Karpas-422 (cell line): ENCODE results near the gene ASXL1. TPM values are rescaled to one million over a fixed set of nuclear protein-coding genes. Genes with fewer than 3 reads are reported as not detected.
"Not testable (repeated sequence)": the region's sequence is repeated elsewhere in the genome, so short reads cannot be mapped to it uniquely, and the experiment has no call there.

ENCODE experiments used
- DNase-seq: peaks from one replicate; pipeline ENCODE4 v3.0.0-alpha.2; 2015
- H2AFZ ChIP-seq: fragments of 200-600 bp; sonication (generic); 2 replicates; pipeline ENCODE4 v1.6.1; 2014; ENCODE audit warnings: antibody characterized with exemption, low read length, mixed read lengths
- H3K27ac ChIP-seq: fragments of 200-600 bp; sonication (generic); 2 replicates; pipeline ENCODE4 v1.5.1; 2014; ENCODE audit warnings: mild to moderate bottlenecking, low read length, moderate library complexity
- H3K27me3 ChIP-seq: fragments of 200-600 bp; sonication (generic); 2 replicates; pipeline ENCODE4 v1.6.1; 2014; ENCODE audit warnings: low read length, mixed read lengths
- H3K36me3 ChIP-seq: fragments of 200-600 bp; sonication (generic); 2 replicates; pipeline ENCODE4 v1.6.1; 2014; ENCODE audit warnings: low read length, mixed read lengths; ENCODE audit not compliant: insufficient read depth
- H3K4me1 ChIP-seq: fragments of 200-600 bp; sonication (generic); 2 replicates; pipeline ENCODE4 v1.6.1; 2014; ENCODE audit warnings: mild to moderate bottlenecking, low read length, mixed read lengths
- H3K4me2 ChIP-seq: fragments of 200-600 bp; sonication (generic); 2 replicates; pipeline ENCODE4 v1.6.1; 2014; ENCODE audit warnings: low read length, low read depth, mild to moderate bottlenecking; ENCODE audit not compliant: poor library complexity, severe bottlenecking
- H3K4me3 ChIP-seq: fragments of 200-600 bp; sonication (generic); 2 replicates; pipeline ENCODE4 v1.5.1; 2014; ENCODE audit warnings: mild to moderate bottlenecking, antibody characterized with exemption, low read length, mixed read lengths
- H3K79me2 ChIP-seq: fragments of 200-600 bp; sonication (generic); 2 replicates; pipeline ENCODE4 v1.6.1; 2014; ENCODE audit warnings: mild to moderate bottlenecking, low read length, mixed read lengths
- H3K9ac ChIP-seq: fragments of 200-600 bp; sonication (generic); 2 replicates; pipeline ENCODE4 v1.6.0; 2014; ENCODE audit warnings: low read length
- H3K9me2 ChIP-seq: fragments of 200-600 bp; sonication (generic), shearing (Covaris generic); replicated peaks from 2 replicates; pipeline ENCODE4 v1.6.0; 2014; ENCODE audit warnings: mild to moderate bottlenecking, low read length, moderate library complexity; ENCODE audit not compliant: insufficient read depth
- H3K9me3 ChIP-seq: fragments of 300-700, 200-600 bp; sonication (generic); 2 replicates; pipeline ENCODE4 v1.6.1; 2014; ENCODE audit warnings: low read length, mixed read lengths
- H4K20me1 ChIP-seq: fragments of 200-600 bp; sonication (generic); 2 replicates; pipeline ENCODE4 v1.6.1; 2014; ENCODE audit warnings: mild to moderate bottlenecking, antibody characterized with exemption, low read length, low read depth; ENCODE audit not compliant: insufficient read depth
- total RNA-seq: library from RNA; depleted of rRNA; stranded (reverse); fragments of >200 nt; shearing (Covaris generic); gene quantifications from 2 replicates; pipeline ENCODE4 v1.2.3, GENCODE V29; 2014; ENCODE audit warnings: low replicate concordance

ASXL1 gene
- total RNA-seq, 1 experiment from 2014 or later = 39.9 TPM

- H3K4me1 ChIP-seq = peaks cover 49% of the 10 kb centered on the region
- H2AFZ ChIP-seq = 0 out of 2 replicates have a peak overlapping the region, but pooled peaks have one; percentile 33
- H3K36me3 ChIP-seq = no peaks in the 10 kb centered on the region
- peak overlapping the region; percentile 92 for H3K4me2 ChIP-seq
- no peaks in the 10 kb centered on the region for H3K9me2 ChIP-seq
- H3K79me2 ChIP-seq = peaks cover 18% of the 10 kb centered on the region
- no peaks in the 10 kb centered on the region for H4K20me1 ChIP-seq
- no peak for DNase-seq
- H3K27me3 ChIP-seq = no peaks in the 10 kb centered on the region
- no peaks in the 10 kb centered on the region for H3K9me3 ChIP-seq
- H3K27ac ChIP-seq = peak overlapping the region; percentile 92
- H3K4me3 ChIP-seq = peak overlapping the region; percentile 55
- peak overlapping the region; percentile 66 for H3K9ac ChIP-seq
These were observed 3.3 kb upstream of the ASXL1 start for GRCh38 chr20:32354592-32355416.

DNA sequence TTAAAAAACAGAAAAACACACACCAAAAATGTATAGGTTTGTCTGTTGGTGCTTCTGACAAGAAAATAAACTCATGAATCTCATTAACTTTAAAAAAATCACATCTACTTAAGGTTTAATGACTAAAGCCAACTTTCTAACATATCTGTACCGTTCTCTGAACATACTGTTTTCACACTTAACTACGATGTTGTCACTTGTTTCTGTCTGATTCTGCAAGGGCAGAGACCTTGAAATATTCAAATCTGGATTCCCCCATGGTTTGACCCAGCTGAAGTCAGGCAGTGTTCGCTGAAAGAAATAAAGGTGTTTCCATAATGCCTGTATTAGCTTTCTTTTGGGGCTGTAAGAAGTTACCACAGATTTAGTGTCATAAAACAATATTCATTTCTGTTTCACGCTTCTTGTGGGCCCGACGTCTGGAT lies 2.7 kb upstream of the ASXL1 start:
- Histone ChIP-seq H3K36me3 (no peaks in the 10 kb centered on the region), H3K9me3 (no peaks in the 10 kb centered on the region), H3K4me2 (peak overlapping the region; percentile 92), H3K9ac (peak overlapping the region; percentile 66), H3K4me3 (peak overlapping the region; percentile 55), H3K4me1 (peaks cover 50% of the 10 kb centered on the region), H3K79me2 (peaks cover 24% of the 10 kb centered on the region), H3K27me3 (no peaks in the 10 kb centered on the region), H3K27ac (peak overlapping the region; percentile 92), H3K9me2 (no peaks in the 10 kb centered on the region), H4K20me1 (no peaks in the 10 kb centered on the region), H2AFZ (no peak overlapping the region)
- peak; percentile 77 for DNase-seq

GRCh38 chr20:32355907-32356621 lies 2.1 kb upstream of the ASXL1 start:
- Histone ChIP-seq H3K4me1 (peaks cover 56% of the 10 kb centered on the region), H3K4me2 (peak overlapping the region; percentile 92), H3K27ac (peak overlapping the region; percentile 92), H3K4me3 (peak overlapping the region; percentile 55), H3K79me2 (peaks cover 30% of the 10 kb centered on the region), H3K9ac (peak overlapping the region; percentile 66)
- H2AFZ ChIP-seq, H3K27me3 ChIP-seq, H3K36me3 ChIP-seq, H3K9me3 ChIP-seq, H4K20me1 ChIP-seq, DNase-seq, H3K9me2 ChIP-seq: not testable (repeated sequence)

DNA sequence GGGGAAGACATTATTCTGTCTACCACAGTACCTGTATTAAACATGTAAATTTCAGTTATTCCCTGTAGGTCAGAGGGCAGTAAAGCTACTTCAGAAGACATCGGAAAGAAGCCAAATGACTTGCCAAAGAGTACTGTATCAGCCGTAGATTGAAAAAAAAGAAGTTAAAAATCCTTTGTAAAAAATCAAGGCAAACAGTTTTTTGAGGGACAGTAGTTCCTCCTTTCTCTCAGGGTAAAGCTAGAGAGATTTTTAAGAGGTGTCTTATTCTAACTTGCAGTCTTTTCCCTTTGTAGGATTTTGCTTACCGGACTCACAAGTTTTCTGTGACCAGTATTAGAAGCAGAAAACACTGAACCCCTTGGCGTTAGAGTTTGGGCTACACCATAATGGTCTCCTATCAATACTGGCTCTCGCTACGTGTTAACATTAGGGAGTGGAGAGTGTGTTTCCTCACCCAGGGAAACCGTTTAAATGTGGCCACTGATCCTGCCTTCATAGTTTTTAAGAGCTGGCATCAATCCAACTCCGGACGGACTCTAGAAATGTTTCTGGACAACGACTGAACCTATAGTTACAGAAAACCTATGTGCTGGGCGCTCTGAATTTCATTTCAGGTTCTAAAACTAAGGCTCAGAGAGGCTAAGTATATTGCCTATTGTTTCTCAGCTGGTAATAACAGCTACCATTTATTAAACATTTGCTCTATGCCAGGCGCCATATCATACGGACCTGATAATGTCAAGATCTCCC lies 1.3 kb upstream of the ASXL1 start:
- H3K9me3 ChIP-seq = no peaks in the 10 kb centered on the region
- no peaks in the 10 kb centered on the region for H3K9me2 ChIP-seq
- peak overlapping the region; percentile 82 for H3K9ac ChIP-seq
- H3K27me3 ChIP-seq = no peaks in the 10 kb centered on the region
- H3K36me3 ChIP-seq = no peaks in the 10 kb centered on the region
- peaks cover 61% of the 10 kb centered on the region for H3K4me1 ChIP-seq
- no peak for DNase-seq
- peak overlapping the region; percentile 79 for H3K4me3 ChIP-seq
- H3K27ac ChIP-seq = peak overlapping the region; percentile 82
- peaks cover 38% of the 10 kb centered on the region for H3K79me2 ChIP-seq
- no peak overlapping the region for H2AFZ ChIP-seq
- H4K20me1 ChIP-seq = no peaks in the 10 kb centered on the region
- H3K4me2 ChIP-seq = peak overlapping the region; percentile 92

DNA sequence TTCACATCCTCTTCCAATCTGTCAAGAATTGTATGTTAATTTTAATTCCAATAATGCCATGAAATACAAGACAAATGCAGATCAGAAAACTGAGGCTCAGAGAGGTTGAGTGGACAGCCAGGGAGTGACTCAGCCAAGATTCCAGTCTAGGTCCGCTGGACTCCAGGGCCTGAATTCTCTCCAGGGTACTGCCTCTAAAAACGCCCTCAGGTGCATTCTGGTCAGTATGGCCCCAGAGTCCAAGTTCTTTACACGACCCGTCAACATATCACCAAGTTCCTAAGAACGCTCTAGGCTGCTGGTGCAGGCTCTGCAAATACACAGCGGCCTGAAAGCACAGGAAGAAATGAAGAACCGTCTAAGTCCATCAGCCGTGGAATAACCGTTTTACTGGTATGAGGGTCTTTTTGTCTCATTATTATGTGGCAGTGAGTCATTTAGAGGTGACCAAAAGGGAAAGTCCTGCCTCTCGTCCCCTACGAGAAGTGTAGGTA lies 709 bp upstream of the ASXL1 start:
- Histone ChIP-seq H3K4me2 (peak overlapping the region; percentile 92), H3K36me3 (no peaks in the 10 kb centered on the region), H2AFZ (peak overlapping the region; percentile 51; the same call in 1 of the 2 replicates), H3K4me3 (peak overlapping the region; percentile 79), H3K9me2 (no peaks in the 10 kb centered on the region), H3K27ac (peak overlapping the region; percentile 82), H4K20me1 (no peaks in the 10 kb centered on the region), H3K9me3 (no peaks in the 10 kb centered on the region), H3K4me1 (peaks cover 67% of the 10 kb centered on the region), H3K79me2 (peaks cover 44% of the 10 kb centered on the region), H3K9ac (peak overlapping the region; percentile 82), H3K27me3 (no peaks in the 10 kb centered on the region)
- no peak for DNase-seq

DNA sequence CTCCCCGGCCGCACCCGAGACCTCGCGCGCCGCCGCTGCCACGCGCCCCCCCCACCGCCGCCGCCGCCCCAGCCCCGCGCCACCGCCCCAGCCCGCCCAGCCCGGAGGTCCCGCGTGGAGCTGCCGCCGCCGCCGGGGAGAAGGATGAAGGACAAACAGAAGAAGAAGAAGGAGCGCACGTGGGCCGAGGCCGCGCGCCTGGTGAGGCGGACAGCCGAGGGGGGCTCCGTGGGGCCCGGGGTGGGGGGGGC lies 426 bp downstream of the ASXL1 start:
- Histone ChIP-seq H3K79me2 (peaks cover 55% of the 10 kb centered on the region), H3K4me3 (peak overlapping the region; percentile 74), H3K9me3 (no peaks in the 10 kb centered on the region), H3K27ac (peak overlapping the region; percentile 80), H3K27me3 (no peaks in the 10 kb centered on the region), H2AFZ (no peak overlapping the region), H3K4me2 (peak overlapping the region; percentile 98), H3K9ac (peak overlapping the region; percentile 82), H4K20me1 (peaks cover 4% of the 10 kb centered on the region; the same call in 1 of the 2 replicates), H3K9me2 (no peaks in the 10 kb centered on the region), H3K36me3 (no peaks in the 10 kb centered on the region), H3K4me1 (peaks cover 78% of the 10 kb centered on the region)
- no peak for DNase-seq

- peak overlapping the region; percentile 80 for H3K27ac ChIP-seq
- H2AFZ ChIP-seq = no peak overlapping the region
- H3K9me2 ChIP-seq = no peaks in the 10 kb centered on the region
- peaks cover 6% of the 10 kb centered on the region; the same call in 1 of the 2 replicates for H4K20me1 ChIP-seq
- H3K9me3 ChIP-seq = no peaks in the 10 kb centered on the region
- peaks cover 80% of the 10 kb centered on the region for H3K4me1 ChIP-seq
- H3K79me2 ChIP-seq = peaks cover 60% of the 10 kb centered on the region
- peak overlapping the region; percentile 82 for H3K9ac ChIP-seq
- DNase-seq = peak; percentile 84
- peak overlapping the region; percentile 74 for H3K4me3 ChIP-seq
- H3K4me2 ChIP-seq = peak overlapping the region; percentile 98
- H3K27me3 ChIP-seq = no peaks in the 10 kb centered on the region
- H3K36me3 ChIP-seq = no peaks in the 10 kb centered on the region
These were observed 927 bp downstream of the ASXL1 start for GRCh38 chr20:32358883-32359632.
